NCI-H1930 (cell line): ENCODE results near the gene KYNU.

Source experiments
- DNase-seq, 2 experiments: peaks; one replicate each; lab custom pipeline; 2025; lab: John Stamatoyannopoulos, UW

Gene KYNU

GRCh38 chr2:142961202-142961601, 83.7 kb downstream of the KYNU start:
- no peak for DNase-seq

GRCh38 chr2:142965443-142965842, 88.0 kb downstream of the KYNU start:
- DNase-seq: no peak

- DNase-seq: no peak
These were observed 88.8 kb downstream of the KYNU start for GRCh38 chr2:142966284-142966683.

GRCh38 chr2:142967060-142967459, 89.6 kb downstream of the KYNU start:
- DNase-seq: no peak

- DNase-seq: no peak
These were observed 95.8 kb downstream of the KYNU start for GRCh38 chr2:142973160-142973821.

- no peak for DNase-seq
These were observed 96.4 kb downstream of the KYNU start for GRCh38 chr2:142973822-142974207.

- DNase-seq: no peak
These were observed 97.0 kb downstream of the KYNU start for GRCh38 chr2:142974288-142975024.

- no peak for DNase-seq
These were observed 97.8 kb downstream of the KYNU start for GRCh38 chr2:142975239-142975638.

- DNase-seq: no peak
These were observed 103.0 kb downstream of the KYNU start for GRCh38 chr2:142980246-142981068.

- no peak for DNase-seq
These were observed 103.6 kb downstream of the KYNU start for GRCh38 chr2:142981069-142981378.

- DNase-seq: no peak
These were observed 104.3 kb downstream of the KYNU start for GRCh38 chr2:142981756-142982155.

GRCh38 chr2:142983174-142983573, 105.7 kb downstream of the KYNU start:
- DNase-seq: no peak

GRCh38 chr2:142984657-142985056, 107.2 kb downstream of the KYNU start:
- no peak for DNase-seq

- DNase-seq: no peak
These were observed 109.6 kb downstream of the KYNU start for GRCh38 chr2:142987044-142987443.

GRCh38 chr2:142989273-142990204, 112.1 kb downstream of the KYNU start:
- no peak for DNase-seq

- no peak for DNase-seq
These were observed 113.8 kb downstream of the KYNU start for GRCh38 chr2:142991295-142991694.

- no peak for DNase-seq
These were observed 115.4 kb downstream of the KYNU start for GRCh38 chr2:142992840-142993239.

GRCh38 chr2:142993771-142994170, 116.3 kb downstream of the KYNU start:
- no peak for DNase-seq

- no peak for DNase-seq
These were observed 117.2 kb downstream of the KYNU start for GRCh38 chr2:142994665-142995064.

- DNase-seq: no peak
These were observed 119.8 kb downstream of the KYNU start for GRCh38 chr2:142997231-142997630.

GRCh38 chr2:143000599-143000998, 123.1 kb downstream of the KYNU start:
- no peak for DNase-seq

GRCh38 chr2:143001501-143001900, 124.0 kb downstream of the KYNU start:
- no peak for DNase-seq
